Natural killer cell (primary cell): ENCODE data around the gene AUTS2. TPM values are rescaled to one million over a fixed set of nuclear protein-coding genes. Genes with fewer than 3 reads are reported as not detected.

Experiments used
- ATAC-seq, 3 donors: fragments of 150-1000 bp in 2 of 3; fragments of 200-7000 bp in 1 of 3; cut with Tn5 transposase; 1 replicate in 1 of 3; 2 replicates in 2 of 3; pipeline ENCODE4 v1.10.0; 2021; ENCODE audit warnings: mild to moderate bottlenecking in 2 of 3, moderate library complexity in 2 of 3
- DNase-seq, 2 donors: peaks; one replicate each; pipeline versions ENCODE4 v3.0.0 to v3.0.0-alpha.2; 2013 to 2021; ENCODE audit warnings: mixed read lengths in 1 of 2
- H3K27ac ChIP-seq: one replicate; pipeline ENCODE4 v1.5.1; 2013; ENCODE audit warnings: mild to moderate bottlenecking, low read length
- H3K27me3 ChIP-seq: one replicate; pipeline ENCODE4 v1.6.1; 2013; ENCODE audit warnings: low read length; ENCODE audit not compliant: control insufficient read depth, insufficient read depth
- H3K36me3 ChIP-seq: one replicate; pipeline ENCODE4 v1.6.1; 2013; ENCODE audit warnings: low read length; ENCODE audit not compliant: control insufficient read depth, insufficient read depth
- H3K4me1 ChIP-seq: one replicate; pipeline ENCODE4 v1.6.1; 2013; ENCODE audit warnings: low read length; ENCODE audit not compliant: control insufficient read depth, insufficient read depth
- H3K4me3 ChIP-seq: one replicate; pipeline ENCODE4 v1.5.1; 2013; ENCODE audit warnings: low read length
- H3K9me3 ChIP-seq: one replicate; pipeline ENCODE4 v1.6.1; 2013; ENCODE audit warnings: low read length; ENCODE audit not compliant: control insufficient read depth, insufficient read depth
- H3K27ac Mint-ChIP-seq, 2 donors: one replicate each; pipeline ENCODE4 v1.8.0; 2022; ENCODE audit warnings: mild to moderate bottlenecking in 2 of 2, mixed read lengths in 2 of 2, moderate library complexity in 1 of 2
- H3K27me3 Mint-ChIP-seq, 2 donors: one replicate each; pipeline ENCODE4 v1.8.0; 2022; ENCODE audit warnings: low read depth in 2 of 2, mixed read lengths in 2 of 2
- H3K36me3 Mint-ChIP-seq: one replicate; pipeline ENCODE4 v1.8.0; 2022; ENCODE audit warnings: mixed read lengths
- H3K4me1 Mint-ChIP-seq, 2 donors: one replicate each; pipeline ENCODE4 v1.8.0; 2022; ENCODE audit warnings: mixed read lengths in 2 of 2
- H3K4me3 Mint-ChIP-seq: one replicate; pipeline ENCODE4 v1.8.0; 2022; ENCODE audit warnings: mild to moderate bottlenecking, moderate library complexity, mixed read lengths
- H3K9me3 Mint-ChIP-seq, 2 donors: one replicate each; pipeline ENCODE4 v1.8.0; 2022; ENCODE audit warnings: mixed read lengths in 2 of 2
- WGBS: methylation state at CpG from one replicate; pipeline ENCODE4 v1.1.7; 2013; ENCODE audit warnings: missing lambda C conversion rate; ENCODE audit not compliant: insufficient coverage; 5-methylcytosine and 5-hydroxymethylcytosine counted together
- intact Hi-C: fragments of 100-400 bp; cut with micrococcal nuclease; formaldehyde crosslinking; loops from one replicate; pipeline ENCODE4 v1.14.2; 2022
- total RNA-seq, 4 donors: library from RNA; stranded (reverse); fragments of 120-200 nt in 1 of 4; gene quantifications; one replicate each; pipeline versions ENCODE4 v1.2.3 to v1.2.4, GENCODE V29; 2013 to 2022
- TF ChIP-seq, protein P1 (sequence below): fragments of 200-600 bp; IDR thresholded peaks from one replicate; pipeline ENCODE4 v1.8.0; 2022; ENCODE audit warnings: antibody characterized with exemption

Gene AUTS2
- total RNA-seq, 3 donors from 2014 or later (not counting 1 experiment from before 2014, with no cell fraction given), result 147 to 197 (median 155) TPM

DNA sequence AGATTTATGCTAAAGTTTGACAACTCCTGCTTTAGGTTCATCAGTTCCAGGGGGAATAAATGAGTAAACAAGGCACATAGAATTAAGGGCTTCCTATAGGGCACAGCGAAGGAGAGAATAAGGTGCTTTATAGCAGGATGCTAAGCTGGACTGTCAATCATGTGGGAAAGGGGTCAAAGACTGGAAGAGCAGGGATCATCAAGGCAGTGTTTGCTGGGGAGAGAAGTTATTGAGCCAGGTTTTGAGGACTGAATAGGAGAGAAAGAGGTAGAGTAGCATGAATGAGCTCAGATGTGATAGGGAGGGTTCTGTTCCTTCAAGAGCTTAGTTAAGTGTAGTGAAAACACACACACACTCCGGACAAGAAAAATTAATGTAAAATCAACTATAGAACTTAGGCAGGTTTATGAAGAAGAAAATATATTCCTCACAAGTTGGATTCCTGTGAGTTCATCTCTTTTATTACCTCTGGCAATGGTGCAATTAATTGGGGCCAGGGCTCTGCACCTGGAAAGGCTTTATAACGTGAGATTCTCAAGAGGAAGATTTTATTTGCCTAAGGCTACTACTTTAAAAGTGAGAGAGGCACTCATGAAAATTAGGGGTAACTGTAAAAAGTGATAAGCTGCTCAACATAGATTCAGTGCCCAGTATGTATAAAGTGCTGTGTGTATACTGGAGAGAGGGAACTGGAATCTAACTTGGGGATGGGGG is 222.4 kb downstream of the AUTS2 start:
- Histone ChIP-seq H3K4me3 (no peak overlapping the region), H3K36me3 (no peaks in the 10 kb centered on the region), H3K27me3 (no peaks in the 10 kb centered on the region), H3K4me1 (no peaks in the 10 kb centered on the region), H3K27ac (no peak overlapping the region), H3K9me3 (no peaks in the 10 kb centered on the region)
- TF ChIP-seq, protein P1, sequence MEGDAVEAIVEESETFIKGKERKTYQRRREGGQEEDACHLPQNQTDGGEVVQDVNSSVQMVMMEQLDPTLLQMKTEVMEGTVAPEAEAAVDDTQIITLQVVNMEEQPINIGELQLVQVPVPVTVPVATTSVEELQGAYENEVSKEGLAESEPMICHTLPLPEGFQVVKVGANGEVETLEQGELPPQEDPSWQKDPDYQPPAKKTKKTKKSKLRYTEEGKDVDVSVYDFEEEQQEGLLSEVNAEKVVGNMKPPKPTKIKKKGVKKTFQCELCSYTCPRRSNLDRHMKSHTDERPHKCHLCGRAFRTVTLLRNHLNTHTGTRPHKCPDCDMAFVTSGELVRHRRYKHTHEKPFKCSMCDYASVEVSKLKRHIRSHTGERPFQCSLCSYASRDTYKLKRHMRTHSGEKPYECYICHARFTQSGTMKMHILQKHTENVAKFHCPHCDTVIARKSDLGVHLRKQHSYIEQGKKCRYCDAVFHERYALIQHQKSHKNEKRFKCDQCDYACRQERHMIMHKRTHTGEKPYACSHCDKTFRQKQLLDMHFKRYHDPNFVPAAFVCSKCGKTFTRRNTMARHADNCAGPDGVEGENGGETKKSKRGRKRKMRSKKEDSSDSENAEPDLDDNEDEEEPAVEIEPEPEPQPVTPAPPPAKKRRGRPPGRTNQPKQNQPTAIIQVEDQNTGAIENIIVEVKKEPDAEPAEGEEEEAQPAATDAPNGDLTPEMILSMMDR, result no peak
- Mint-ChIP-seq H3K4me1 (peaks cover 17 to 19% of the 10 kb centered on the region in 2 donors), H3K4me3 (no peak overlapping the region), H3K36me3 (no peaks in the 10 kb centered on the region), H3K27ac (no peak overlapping the region), H3K9me3 (no peaks in the 10 kb centered on the region), H3K27me3 (no peaks in the 10 kb centered on the region)
- intact Hi-C loops, result loop anchor here (10.0 kb wide), 1 partner anchor 226 kb away; the partner anchor contains the start of gene AUTS2
- ATAC-seq (no peak), DNase-seq (no peak)
- WGBS, result 95% methylated on average over 2 of the region's 3 CpGs

DNA sequence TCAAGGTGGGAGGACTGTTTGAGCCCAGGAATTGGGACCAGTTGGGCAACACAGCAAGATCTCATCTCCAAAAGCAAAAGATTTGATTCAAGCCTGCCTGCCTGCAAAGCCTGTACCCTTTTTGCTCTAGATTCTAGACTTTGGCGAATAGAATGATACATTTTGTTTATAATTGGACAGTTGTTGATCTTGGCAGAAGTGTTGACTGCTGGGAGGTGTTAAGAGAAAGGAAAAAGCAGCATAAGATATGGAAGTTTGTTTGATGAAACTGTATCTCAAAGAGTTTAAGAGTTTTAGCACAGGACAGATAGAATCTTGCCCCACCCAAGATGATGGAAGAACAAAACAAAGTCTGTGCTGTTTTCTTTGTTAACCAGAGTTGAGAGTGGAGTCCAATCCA is 224.1 kb downstream of the AUTS2 start:
- Mint-ChIP-seq H3K4me1 (peaks cover 31 to 37% of the 10 kb centered on the region in 2 donors), H3K36me3 (no peaks in the 10 kb centered on the region), H3K4me3 (peak overlapping the region; percentile 15), H3K27ac (peak overlapping the region in 1 of 2 donors; percentile 17), H3K9me3 (no peaks in the 10 kb centered on the region), H3K27me3 (no peaks in the 10 kb centered on the region)
- no peaks in the 10 kb centered on the region for H3K27me3 ChIP-seq
- no peak overlapping the region for H3K27ac ChIP-seq
- H3K4me1 ChIP-seq, result peaks cover 5% of the 10 kb centered on the region
- intact Hi-C loops, result loop anchor here (10.0 kb wide), 1 partner anchor 228 kb away; the partner anchor contains the start of gene AUTS2
- H3K4me3 ChIP-seq, result no peak overlapping the region
- H3K36me3 ChIP-seq, result no peaks in the 10 kb centered on the region
- 97% methylated on average over 1 of the region's 1 CpG for WGBS
- ATAC-seq, result no peak
- TF ChIP-seq, protein P1, result no peak
- no peak for DNase-seq
- H3K9me3 ChIP-seq, result no peaks in the 10 kb centered on the region

DNA sequence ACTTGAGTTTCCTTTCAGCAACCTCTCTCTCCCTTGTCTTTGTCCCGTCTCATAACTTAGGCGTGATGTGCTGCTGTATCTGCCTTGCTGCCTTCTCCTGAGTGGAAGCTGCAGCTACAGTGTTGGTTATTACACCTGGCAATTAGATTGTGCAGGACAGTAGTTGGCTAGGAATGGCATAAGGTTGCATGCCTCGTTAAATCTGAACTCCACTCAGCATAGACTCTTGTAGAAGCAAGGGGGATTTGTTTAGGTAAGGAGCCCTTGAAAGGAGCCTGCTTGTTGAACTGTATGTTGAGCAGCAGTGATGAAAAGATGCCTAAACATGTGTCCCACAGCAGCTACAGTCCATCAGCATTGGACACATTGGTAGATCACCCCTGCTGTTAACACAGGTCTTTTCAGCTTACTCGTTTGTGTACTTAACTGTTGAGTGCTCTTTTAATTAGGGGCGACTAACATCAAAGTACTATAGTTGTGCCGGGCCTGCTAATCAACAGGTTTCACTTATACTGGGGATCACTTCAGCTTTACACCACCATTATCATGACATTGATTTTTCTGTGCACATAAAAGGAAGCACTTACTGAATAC is 225.0 kb downstream of the AUTS2 start:
- Mint-ChIP-seq H3K9me3 (no peaks in the 10 kb centered on the region), H3K4me3 (peak overlapping the region; percentile 87), H3K36me3 (no peaks in the 10 kb centered on the region), H3K27ac (peak overlapping the region; percentile 83 to 91), H3K4me1 (peaks cover 31 to 41% of the 10 kb centered on the region in 2 donors), H3K27me3 (no peaks in the 10 kb centered on the region)
- no peaks in the 10 kb centered on the region for H3K9me3 ChIP-seq
- no peak overlapping the region for H3K27ac ChIP-seq
- H3K4me3 ChIP-seq, result no peak overlapping the region
- DNase-seq (no peak), ATAC-seq (no peak)
- TF ChIP-seq, protein P1, result no peak
- no peaks in the 10 kb centered on the region for H3K36me3 ChIP-seq
- 85% methylated on average over 6 of the region's 6 CpGs for WGBS
- intact Hi-C loops, result loop anchor here (10.0 kb wide), 1 partner anchor 228 kb away; the partner anchor contains the start of gene AUTS2
- peaks cover 11% of the 10 kb centered on the region for H3K4me1 ChIP-seq
- H3K27me3 ChIP-seq, result no peaks in the 10 kb centered on the region
